Left hindlimb (tissue), 1 donor: Measurements from ENCODE around the gene WDR73.

Experiments used
- DNase-seq: peaks from one replicate; pipeline ENCODE4 v3.0.0-alpha.2; 2018

WDR73 gene

DNA sequence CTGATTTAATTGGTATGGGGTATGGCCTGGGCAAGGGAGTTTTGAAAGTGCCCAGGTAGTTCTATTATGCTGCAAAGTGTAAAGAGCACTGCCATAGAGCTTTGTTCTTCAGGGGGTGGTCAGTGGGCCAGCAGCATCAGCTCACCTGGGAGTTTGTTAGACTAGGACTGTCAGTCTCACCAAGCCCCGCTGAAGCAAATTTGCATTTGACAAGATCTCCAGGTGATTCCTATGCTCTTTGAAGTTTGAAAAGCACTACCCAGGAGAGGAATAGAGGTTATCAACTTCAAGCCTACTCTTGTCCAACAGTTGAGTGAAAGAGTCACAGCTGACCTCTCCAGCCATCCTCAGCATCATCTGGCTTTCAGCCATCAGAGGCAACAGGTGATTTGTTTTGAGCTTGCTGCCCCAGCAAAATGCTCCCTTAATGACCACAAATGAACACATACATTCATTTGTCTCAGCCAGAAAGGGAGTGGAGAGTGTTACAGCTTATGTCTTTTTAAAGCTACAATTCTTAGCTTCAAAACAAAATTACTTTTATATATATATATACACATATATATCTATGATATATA lies 45.3 kb downstream of the WDR73 start:
- no peak for DNase-seq

DNA sequence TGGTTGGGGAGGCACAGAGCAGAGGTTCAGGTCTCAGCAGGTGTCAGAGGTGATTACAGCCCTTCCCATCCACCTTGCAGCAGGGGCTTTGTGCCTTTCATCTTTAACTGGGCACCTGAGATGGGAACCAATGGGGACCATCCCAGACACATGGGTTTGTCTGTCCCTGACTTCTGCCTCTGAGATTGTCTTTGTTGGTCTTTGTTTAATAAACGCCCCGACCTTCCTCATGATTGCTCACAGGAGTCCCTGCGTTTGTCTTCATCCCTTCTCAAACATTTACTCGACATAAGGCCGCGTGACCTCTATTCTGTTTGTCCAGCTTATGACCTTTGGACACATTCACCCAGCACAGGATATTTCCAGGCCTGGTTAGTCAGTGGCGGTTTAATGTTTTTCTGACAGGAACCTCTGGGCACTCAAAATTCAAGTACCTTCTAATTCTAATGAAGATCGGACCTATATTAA lies 47.4 kb downstream of the WDR73 start:
- DNase-seq, result no peak

DNA sequence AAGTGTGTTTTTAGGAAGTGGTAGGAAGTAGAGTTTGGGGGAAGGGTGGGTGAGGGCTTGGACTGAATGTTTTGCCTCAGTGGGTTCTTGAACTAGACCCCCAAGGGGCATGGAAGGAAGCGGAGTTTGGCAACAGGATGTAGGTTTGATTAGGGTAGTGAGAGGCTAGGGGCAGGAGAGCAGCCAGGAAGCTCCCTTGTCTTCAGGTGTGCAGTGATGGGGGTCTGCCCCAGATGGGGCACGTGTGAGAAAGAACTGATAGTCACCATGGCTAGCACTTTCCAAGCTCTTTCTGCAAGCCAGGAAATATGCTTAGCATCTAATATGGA lies 48.6 kb downstream of the WDR73 start:
- no peak for DNase-seq

DNA sequence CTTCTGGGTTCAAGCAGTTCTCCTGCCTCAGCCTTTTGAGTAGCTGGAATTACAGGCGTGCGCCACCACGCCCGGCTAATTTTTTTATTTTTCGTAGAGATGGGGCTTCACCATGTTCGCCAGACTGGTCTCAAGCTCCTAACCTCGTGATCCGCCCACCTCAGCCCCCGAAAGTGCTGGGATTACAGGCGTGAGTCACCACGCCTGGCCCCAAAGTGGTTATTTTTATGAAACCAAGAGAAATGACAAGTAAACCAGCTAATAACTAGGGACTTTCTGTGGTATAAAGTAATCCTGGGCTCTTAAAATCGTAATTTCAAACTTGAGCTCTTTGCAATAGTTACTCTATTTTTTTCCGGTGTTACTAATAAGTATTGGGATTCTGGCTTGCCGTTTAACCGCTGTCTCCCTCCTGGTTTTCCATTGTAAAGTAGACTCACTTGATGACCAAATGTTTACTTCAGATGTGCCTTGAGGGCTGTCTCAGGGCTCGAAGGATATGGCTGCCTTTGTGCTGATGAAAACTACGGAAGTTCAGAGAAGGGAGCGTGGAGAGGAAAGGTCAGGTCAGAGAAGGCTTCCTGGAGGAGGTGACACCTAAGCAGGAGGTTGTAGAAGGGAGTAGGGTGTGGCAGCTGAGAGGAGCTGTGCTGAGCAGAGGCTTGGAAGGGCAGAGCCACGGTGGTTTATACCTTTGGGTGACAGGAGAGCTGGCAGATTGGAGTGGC lies 49.1 kb downstream of the WDR73 start:
- no peak for DNase-seq

DNA sequence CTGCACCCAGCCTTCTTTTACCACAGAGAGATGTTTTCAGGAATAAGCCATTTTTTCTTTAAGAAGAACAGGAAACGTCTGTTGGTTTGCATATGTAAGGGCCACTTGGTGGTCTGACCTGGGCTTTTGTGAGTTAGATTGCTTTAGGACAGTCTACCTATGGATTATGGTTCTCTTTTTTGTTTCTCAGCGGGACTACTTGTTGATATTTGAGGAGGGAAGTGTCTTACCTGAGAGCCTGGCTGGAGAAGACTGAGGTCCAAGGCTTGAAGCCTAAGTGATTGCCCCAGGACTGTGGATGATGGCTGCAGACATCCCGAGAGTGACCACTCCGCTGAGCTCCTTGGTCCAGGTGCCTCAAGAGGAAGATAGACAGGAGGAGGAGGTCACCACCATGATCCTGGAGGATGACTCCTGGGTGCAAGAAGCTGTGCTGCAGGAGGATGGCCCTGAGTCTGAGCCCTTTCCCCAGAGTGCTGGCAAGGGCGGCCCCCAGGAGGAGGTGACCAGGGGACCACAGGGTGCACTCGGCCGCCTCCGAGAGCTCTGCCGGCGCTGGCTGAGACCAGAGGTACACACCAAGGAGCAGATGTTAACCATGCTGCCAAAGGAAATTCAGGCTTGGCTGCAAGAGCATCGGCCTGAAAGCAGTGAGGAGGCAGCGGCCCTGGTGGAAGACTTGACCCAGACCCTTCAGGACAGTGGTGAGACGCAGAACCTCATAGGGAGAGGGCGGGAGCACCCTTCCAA lies 50.3 kb downstream of the WDR73 start:
- DNase-seq, result no peak

DNA sequence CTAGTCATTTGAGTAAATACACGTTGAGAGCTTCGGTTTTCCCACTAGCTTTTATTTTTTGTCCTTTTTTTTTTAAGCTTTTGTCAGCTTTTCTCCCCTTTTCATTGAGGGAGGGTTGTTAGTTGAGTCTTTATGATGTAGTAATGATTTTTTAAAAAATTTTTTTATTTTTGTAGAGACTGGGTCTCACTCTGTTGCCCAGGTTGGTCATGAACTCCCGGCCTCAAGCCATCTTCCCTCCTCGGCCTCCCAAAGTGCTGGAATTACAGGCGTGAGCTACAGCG lies 52.6 kb downstream of the WDR73 start:
- DNase-seq, result no peak

DNA sequence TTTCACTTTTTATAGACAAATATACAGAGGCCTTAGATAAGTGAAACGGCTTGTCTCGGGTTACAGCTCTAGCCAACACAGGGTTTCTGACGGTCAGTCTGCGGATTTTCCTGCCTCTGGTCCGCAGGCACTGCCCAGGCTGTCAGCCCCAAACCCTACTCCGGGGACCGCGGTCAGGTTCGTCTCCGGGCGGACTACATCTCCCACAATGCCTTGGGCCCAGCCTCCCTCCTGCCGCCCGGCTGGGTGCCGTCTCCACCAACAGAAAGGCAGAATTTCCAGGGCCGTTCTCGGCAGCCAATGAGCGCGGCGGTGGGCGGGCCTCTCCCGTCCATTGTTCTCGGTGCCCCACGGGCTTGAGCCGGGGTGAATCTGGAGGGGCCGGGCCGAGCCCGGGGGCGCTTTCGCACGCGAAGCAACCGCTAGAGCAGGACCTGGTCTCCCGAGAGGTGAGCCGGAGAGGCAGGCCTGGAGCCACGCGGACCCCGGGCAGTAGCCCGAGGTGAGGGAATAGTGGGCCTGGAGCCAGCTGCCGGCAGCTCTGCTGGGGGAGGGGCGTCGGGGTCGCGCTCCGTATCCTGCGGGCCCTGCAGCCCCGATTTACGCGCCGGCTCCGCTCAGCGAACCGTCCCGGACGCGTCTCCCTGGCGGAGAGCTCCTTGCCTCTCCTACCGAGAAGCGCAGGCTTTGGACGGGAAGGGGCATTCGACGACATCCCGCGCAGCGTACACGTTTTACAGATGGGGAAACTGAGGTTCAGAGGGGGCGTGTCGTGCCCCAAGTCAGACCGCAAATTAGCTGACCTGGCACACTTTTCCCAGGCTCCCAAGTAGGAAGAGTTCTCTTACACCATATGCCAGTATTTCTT lies 53.2 kb downstream of the WDR73 start, which contains the start of gene ZSCAN2:
TSS of gene ZSCAN2 (plus strand) at position 323 of the 868 bp plus-strand sequence. CDS start 2,919 bp downstream, outside the sequence.
- peak; percentile 97 for DNase-seq

DNA sequence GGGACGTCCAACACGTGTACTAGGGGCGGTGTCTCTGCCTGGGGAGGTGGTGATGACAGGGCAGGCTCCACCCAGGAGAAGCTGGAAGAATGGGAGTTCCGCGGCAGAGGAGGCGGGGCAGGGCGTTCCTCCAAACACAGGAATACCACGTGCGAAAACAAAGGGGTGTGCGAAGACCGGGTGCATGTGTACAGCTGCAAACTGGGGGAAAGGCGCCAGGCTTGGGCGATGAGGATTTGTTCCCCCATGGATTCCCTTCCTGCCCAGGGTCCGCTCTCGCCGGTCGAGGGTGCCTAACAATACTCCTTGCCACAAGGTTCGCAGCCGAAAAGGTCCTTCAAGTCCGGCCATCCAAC lies 53.8 kb downstream of the WDR73 start:
- peak; percentile 89 for DNase-seq

DNA sequence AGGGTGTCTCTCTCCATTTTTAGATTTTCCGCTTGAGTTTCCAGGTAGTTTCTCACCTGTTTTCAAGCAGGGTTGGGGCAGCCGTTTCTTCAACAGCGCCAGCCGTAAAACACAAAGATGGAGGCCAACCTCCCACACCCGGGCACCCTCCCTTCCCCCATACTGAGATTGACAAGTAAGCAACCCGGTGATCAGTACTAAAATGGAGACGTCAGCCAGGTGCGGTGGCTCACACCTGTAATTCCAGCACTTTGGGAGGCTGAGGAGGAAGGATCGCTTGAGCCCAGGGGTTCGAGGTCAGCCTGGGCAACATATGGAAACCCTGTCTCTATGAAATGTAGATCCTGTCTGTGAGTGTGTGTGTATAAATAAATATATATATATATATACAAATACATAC lies 54.2 kb downstream of the WDR73 start:
- no peak for DNase-seq

DNA sequence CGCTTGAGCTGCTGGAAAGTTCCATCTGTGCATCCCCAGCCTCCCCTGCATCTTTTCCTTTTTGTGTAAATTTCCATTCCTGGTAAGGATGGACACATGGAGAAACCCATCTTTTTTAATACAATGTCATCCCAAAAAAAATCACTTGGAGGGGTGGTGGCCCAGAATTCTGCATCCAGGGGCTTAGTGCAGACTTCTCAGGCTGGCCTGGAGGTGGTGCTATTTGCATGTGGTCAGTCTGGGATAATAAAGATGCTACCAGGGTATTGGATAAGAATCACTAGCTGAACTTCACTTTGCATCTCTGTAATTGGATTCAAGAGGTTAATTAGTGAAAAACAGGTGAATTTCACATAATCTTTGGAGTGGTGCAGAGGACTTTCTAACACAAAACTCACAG lies 55.1 kb downstream of the WDR73 start:
- no peak for DNase-seq

DNA sequence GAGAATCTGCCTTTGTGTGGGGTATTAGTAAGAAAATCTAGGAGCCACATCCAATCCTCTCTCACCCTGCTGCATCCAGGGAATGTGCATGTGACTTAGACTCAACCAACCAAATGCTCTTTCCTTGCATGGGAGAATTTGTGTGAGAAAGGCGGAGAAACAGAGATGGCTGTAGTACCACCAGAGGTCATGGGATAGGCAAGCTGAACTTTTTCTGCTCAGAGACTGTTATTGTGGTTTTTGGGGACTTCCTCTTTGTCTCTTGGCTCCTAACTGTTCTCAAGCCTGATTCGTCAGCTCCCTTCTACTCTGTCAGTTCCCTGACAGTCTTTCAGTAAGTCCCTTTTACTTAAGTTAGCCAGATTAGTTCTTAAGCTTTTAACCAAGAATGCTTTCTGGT lies 55.8 kb downstream of the WDR73 start:
- DNase-seq, result no peak

DNA sequence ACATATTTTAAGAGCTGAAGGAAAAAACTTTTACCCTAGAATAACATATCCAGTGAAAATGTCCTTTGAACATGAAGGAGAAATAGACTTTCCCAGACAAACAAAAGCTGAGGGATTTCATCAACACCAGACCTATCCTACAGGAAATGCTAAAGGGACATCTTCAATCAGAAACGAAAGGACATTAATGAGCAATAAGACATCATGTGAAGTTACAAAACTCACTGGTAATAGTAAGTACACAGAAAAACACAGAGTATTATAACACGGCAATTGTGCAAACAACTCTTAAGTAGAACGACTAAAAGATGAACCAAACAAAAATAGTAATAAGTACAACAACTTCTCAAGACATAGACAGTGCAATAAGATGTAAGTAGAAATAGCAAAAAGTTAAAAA lies 56.8 kb downstream of the WDR73 start:
- no peak for DNase-seq

DNA sequence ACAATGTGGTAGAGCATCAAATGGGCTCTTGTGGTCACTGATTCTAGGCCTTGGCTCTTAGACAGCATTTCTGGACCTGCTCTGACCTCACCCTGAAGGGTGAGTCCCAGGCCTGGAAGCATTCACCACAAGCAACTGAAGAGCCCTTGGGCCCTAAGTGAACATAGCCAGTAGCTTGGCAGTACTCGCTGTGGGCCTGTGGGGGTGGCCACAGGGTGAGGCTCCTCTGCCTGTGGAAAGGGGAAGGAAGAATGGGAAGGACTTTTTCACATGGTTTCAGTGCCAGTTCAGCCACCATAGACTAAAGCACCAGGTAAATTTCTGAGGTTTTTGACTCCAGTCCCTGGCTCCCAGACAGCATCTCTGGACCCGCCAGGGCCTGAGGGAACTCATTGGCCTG lies 58.4 kb downstream of the WDR73 start:
- DNase-seq, result no peak

DNA sequence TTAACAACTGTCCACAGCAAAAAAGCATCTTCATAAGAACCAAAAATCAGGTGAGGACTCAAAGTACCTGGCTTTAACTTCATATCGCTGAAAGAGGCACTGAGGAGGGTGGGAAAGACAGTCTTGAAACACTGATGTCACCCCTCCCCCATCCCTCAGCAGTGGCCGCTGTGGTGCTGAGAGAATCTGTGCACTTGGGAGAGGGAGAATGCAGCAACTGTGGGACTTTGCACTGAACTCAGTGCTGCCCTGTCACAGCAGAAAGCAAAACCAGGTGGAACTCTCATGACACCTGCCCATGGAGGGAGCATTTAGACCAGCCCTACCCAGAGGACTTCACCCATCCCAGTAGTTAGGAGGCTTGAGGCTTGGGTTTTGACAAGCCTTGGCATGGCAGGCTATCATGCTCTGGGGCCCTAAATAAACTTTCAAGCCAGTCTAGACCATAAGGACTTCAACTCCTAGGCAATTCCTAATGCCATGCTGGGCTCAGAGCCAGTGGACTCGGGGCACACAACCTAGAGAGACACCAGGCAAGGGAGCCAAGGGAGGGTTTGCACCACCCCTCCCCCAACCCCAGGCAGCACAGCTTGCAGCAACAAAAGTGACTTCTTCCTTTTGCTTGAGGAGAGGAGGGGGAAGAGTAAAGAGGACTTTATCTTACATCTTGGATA lies 59.3 kb downstream of the WDR73 start:
- no peak for DNase-seq

DNA sequence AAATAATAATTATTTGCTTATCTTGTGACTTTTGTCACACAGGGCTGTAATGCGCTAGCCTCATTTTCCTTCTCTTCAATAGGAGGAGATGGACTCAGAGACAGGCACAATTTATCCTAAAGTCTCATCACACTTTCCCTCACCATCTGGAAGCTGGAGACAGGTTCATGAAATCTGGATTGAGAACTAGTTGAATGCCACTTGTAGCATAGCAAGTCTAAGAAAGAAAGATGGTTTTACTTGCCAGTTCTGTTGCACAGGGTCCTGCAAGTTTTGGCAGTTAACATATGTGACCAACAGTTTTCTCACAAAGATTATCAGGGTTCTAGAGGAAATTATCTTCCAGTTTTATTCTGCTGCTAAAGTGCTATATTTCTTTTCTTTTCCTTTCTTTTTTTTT lies 62.3 kb downstream of the WDR73 start:
- DNase-seq, result no peak

DNA sequence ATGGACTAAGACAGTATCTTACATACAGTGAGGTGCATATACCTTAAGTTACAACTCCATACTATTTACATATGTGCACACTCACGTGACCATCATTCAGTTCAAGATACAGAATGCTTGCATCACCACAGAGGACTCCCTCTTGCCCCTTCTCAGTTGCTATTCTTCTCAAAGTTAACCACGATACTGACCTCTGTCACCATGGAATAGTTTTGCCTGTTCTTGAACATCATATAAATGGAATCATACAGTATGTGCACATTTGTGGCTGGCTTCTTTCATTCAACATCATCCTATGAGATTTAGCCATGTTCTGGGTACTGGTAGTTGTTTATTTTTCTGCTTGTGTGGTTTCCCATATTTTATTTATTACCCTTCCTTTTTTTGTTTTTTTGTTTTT lies 63.7 kb downstream of the WDR73 start:
- DNase-seq, result no peak
